GM12801 (cell line): ENCODE measurements around the gene SIRT3.

Source experiments
- CTCF ChIP-seq: IDR thresholded peaks from one replicate; pipeline ENCODE4 v1.5.1; 2011; ENCODE audit warnings: control low read depth; ENCODE audit not compliant: insufficient read length; ENCODE audit errors: extremely low read depth

The SIRT3 gene

GRCh38 chr11:204587-205109, 31.5 kb downstream of the SIRT3 start:
- TF ChIP-seq CTCF, result no peak

DNA sequence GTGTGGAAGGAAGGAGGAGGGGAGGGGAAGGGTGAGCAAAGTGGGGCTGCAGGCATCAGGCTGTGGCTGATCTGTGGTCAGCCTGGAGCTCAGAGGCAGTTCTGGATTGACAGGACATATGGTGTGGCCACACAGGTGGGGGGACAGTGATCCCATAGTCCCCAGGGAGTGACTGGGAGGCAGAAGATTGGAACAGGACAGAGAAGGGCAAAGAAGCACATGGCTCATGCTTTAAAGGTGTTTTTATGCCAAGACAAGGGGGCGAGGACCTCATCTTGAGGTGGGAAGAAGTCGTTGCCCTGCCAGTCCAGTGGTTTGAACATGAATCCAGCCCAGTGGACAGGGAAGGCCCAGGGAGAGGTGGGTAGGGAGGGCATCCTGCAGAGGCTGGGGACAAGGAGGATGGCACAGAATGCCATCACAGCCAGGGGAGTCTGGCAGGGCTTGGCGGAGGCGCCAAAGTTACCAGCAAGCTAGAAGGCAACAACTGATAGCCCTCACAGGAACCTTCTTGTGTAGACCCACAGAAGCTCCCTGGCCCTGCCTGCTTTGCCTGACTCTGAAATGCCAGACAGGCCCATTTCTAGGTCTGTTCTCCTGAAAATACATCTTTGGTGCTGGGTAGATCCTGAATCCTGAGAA, 32.1 kb downstream of the SIRT3 start:
- no peak for TF ChIP-seq CTCF

- TF ChIP-seq CTCF, result no peak
Measured at GRCh38 chr11:203056-203944, 32.8 kb downstream of the SIRT3 start.

GRCh38 chr11:202490-202889, 33.7 kb downstream of the SIRT3 start:
- TF ChIP-seq CTCF, result no peak

GRCh38 chr11:201966-202365, 34.2 kb downstream of the SIRT3 start:
- no peak for TF ChIP-seq CTCF

DNA sequence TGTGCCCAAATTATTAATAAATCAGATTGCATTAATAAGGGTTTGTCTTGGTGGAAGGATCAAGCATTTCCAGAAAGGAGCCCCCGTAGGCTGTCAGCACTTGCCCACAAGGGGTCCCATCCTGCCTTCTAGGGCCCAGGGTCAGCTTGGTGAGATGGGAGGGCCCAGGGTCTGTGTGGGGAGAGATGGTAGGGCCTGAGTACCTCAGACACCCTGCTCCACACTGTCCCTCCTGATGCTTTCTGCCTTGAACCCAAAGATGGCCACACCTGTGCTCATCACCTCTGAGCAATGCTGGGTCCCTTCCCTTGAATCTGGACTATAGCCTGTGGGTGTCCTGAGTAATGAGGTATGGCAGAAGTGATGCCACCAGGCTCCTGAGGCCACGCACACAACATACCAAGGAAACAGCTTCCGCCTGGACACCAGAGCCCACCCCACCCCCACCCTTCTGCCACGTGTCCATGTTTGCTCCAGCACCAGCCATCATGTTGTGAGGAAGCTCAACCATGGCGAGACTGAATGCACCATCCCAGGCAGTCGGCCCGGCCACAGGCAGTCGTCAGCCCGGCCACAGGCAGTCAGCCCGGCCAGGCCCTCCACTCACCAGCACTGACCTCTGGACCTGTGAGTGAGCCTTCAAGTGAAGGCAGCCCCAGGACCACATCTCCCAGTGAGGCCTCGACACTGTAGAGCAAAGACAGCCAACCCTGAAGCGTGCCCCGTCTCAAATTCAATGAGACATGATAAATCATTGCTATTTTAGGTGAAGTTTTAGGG, 35.7 kb downstream of the SIRT3 start:
- TF ChIP-seq CTCF, result no peak

- no peak for TF ChIP-seq CTCF
Measured at GRCh38 chr11:199782-200181, 36.4 kb downstream of the SIRT3 start.
